ENCODE measurements around the gene CCDC160.
"Not testable (repeated sequence)": the region's sequence is repeated elsewhere in the genome, so short reads cannot be mapped to it uniquely, and the experiment has no call there.

CCDC160 gene

GRCh38 chrX:134285934-134286333 lies 49.0 kb downstream of the CCDC160 start:
- DNase-seq; in situ Hi-C loops (cut with MboI; ENCODE audit: low pct_unique_long_range_greater_than_20kb, low sequenced_read_pairs): not testable (repeated sequence)

GRCh38 chrX:134287346-134287745 lies 50.4 kb downstream of the CCDC160 start:
- DNase-seq: no peak
- in situ Hi-C loops (cut with MboI; ENCODE audit: low pct_unique_long_range_greater_than_20kb, low sequenced_read_pairs): no loop called here

- DNase-seq: no peak
- in situ Hi-C loops (cut with MboI; ENCODE audit: low pct_unique_long_range_greater_than_20kb, low sequenced_read_pairs): no loop called here
Observed at GRCh38 chrX:134294548-134294947, 57.6 kb downstream of the CCDC160 start.
